ENCODE results near the gene ZDHHC4.

ZDHHC4 gene

DNA sequence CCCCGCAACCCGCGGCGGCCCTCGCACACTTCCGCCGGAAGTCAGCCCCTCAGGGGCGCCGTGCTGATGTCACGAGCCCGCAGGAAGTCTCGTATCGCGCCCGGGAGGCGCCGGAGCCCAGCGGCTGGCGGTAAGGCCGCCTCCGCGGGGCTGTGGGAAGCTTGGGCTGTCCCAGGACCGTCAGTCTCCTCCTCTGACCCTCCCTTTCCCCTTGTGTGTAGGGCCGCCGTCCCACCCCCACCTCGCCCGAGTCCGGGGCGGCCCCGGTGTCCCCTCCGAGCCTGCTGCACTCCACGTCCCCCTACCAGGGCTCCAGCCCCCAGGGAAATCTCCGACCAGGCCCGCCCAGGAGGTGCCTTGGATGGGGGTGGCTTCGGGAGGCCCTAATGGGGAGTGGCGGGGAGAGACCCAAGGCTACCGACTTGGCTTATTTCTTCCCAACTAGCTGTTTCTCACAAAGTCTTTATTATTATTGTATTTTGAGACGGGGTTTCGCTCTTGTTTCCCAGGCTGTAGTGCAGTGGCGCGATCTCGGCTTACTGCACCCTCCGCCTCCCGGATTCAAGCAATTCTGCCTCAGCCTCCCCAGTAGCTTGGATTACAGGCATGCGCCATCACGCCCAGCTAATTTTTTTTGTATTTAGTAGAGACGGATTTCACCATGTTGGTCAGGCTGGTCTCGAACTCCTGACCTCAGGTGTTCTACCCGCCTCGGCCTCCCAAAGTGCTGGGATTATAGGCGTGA is at the start of gene ZDHHC4:
Gene ZDHHC4 (plus strand): TSS at position 86 of the 745 bp plus-strand sequence. CDS start 3,108 bp downstream, outside the sequence.
- peak; percentile 82 to 90 for DNase-seq

DNA sequence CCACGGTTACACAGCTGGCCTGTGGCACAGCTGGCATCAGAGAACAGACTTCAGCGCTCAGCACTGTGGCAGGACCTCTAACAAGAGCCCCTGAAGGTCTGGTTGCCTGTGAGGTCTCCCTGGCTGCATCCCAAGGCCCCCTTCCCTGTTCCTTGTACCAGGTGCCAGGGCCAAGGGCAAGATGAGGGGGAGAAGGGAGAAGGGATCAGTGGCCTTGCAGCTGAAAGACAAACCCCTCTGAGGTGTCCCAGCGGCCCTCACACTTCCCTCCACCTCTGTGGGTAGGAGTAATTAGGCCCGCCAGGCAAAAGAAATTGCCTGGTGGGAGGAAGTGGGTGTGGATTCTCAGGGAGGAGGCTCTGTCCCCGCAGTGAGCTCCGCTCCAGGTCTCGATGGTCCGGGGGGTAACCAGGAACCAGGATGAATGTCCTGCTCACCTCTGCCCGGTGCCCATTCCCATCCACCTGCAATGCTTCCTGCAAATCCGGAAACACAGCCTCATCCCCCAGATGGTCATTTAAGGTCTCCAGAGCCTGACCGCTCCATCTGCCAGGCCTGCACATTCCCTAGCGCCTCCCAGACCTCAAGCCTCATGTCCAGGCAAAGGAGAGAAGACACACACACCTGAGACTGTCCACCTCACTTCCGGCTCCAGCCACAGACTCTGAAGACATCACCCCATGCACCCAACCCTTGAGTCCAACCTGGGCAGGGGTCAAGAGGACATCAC is 48.7 kb upstream of the ZDHHC4 start:
- DNase-seq: no peak

DNA sequence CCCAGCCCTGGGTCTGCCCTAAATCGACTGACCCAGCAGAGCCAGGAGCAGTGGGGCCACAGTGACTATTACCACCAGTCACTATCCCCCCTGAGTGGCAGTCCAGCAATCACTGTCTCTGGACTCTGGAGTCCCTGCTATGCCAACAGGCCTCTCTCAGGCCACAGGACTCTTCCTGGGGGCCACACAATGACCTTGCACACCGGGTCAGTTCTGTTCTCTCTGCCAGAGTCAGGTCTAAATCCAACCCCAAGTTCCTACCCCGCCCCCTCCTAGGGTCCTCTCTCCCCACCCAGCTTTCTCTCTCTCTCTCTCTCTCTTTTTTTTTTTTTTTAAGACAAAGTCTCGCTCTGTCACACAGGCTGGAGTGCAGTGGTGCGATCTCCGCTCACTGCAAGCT is 47.6 kb upstream of the ZDHHC4 start:
- no peak for DNase-seq

DNA sequence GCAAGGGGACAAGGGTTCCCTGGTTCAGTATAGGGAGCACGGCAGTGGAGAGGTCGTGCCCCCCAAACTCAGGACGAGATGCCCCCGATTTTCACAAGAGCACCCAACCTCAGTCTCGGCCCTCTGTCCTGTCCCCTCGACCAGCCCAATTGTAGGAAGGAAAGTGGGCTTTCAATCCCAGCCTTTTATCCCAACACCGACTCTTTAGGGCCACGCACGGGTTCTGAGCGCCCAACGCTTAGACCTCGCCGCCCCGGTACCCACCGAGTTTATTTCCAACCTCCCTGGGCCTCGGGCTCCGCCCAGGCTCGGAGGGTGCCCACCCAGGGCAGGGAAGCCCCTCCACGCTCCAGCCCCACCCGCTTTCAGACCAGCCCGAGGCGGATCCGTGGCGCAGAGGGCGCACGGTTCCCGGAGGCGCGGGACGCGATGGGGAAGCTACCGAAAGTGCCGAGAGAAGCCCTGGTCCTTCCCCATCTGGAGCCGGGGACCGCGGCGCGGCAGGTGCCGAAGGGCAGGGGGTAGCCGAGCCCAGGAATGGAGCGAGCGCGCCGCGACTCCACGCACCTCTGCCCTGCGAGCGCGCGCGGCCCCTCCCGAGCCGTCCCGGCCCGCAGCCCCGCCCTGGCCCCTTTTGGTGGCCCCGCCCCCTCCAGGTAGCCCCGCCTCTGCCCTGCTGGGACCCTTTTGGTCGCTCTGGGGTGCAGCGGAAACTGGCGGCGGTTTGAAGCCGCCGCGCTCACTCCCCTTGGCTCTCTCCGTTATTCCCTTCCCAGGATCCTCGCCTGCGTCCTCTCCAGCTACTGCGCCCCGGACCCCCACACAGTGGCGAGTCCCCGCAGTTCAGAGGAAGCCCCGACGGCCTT is 46.4 kb upstream of the ZDHHC4 start:
- no peak for DNase-seq

DNA sequence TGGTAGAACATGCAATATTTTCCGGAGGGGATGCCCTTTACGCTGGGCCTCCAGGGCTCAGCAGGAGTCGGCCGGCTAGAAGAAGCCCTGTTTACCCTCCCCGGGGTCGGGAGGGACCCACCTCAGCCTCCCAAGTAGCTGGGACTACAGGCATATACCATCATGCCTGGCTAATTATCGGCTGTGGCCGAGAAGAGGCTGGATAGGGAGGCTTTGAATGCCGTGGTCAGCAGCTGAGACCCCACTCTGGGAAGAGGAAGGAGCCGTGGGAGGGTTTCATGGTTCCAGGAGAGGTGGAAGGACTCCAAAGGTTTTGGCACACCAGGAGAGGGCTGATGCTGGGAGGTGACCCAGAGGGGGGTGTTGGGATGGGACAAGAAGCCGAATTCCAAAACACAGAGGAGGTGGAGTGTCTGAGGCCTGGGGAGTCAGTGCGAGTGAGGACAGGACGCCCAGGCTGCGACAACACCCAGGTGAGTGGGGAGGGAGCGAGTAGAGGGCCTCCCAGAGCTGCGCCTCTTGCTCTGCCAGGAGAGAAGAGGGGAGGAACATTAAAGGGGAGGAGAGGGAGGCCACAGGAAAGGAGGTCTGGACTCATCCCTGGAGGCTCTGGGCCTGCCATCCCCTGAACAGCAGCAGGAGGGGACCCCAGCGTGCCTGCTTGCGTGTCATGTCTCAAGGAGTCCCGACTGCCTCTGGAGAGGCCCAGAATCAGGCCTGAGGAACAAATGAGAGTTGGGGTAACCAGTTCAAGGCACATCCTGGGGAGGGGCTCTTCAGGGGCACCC is 45.6 kb upstream of the ZDHHC4 start:
- no peak for DNase-seq

DNA sequence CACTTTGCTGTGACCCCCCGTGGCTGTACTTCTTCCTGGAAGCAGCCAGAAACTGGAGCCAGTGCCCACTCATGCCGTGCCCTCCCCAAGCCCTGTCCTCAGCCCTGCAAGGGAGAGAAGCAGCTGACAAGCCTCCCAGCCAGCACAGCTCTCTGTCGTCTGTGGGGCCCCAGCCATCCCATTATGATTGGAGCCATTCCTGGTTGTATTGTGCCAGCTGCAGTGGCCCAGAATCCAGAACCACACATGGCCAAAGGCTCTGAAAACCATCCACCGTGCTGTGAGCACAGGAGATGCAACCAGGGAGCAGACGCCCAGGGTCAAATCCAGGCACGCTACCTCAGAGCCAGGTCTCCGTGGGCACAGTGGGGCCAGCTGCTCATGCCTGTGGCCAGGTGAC is 44.7 kb upstream of the ZDHHC4 start:
- DNase-seq: no peak

DNA sequence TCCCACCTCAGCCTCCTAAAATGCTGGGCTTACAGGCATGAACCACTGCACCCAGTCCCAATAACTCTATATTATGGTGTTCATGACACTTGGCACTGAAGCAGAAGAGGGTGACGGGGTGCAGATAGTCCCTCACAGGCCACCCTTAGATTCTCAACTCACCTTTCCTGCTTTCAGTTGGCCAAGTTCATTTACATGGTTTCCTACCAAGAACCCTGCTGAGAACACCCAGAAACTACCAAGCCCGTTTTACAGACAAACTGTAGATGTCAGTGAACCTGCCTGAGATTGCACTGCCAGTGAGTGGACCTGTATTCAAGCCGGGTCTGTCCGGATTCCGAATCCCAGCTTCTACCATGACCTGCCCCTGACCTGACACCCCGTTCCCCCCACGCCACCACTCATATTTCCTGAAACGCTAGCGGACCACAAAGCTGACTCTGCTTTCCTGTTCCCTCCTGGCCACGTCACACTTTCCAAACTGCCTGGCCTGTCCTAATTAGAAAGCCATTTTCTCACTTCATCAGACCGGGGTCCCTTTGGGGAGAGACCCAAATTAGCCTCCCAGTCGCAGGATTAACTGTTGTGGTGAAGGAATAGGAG is 43.3 kb upstream of the ZDHHC4 start:
- DNase-seq: no peak

DNA sequence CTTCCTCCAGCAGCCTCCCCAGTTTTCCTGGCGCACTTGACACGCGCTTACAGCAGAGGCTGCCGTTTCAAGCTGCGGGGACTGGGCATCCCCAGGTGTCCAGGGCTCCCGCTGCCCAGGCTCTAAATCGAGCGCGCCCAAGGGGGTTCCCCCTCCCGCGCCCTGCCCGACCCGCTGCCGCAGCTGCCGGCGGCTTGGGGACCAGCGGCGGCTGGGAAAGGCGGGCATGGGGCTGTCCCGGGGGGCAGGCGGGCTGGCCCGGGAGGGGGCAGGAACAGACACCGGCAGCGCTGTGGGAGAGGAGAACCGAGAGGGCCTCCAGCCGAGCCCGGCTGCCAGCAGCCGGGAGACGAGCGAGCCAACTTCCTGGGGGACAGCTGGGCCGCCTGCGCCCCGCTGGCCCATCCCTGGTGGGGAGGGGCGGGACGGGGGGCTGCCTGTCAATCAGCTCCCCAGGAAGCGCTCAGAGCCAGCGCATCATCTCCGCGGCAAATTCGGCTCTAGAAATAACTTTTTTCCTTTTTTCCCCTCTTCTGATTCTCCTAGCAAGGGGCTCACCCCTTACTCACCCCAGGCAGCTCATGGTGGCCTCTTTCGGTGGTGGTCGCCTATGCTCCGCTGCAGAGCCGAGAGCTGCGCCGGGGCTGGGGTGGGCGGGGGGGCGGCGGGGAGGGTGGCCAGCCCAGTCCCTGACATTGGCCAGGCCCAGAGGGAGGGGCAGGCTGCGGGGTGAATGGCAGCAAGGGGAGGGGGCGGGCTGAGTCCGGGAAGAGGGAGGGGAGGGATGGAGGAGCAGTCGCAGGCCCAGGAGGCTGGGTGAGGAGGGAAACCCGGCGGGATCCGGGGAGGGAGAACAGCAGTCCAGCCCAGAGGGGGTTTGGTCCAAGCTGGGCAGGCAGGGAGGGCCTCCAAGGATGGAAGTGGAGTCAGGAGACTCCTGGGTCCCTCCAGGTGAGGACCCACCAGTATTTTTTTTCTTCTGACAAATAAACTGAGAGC is 40.7 kb upstream of the ZDHHC4 start:
- no peak for DNase-seq

DNA sequence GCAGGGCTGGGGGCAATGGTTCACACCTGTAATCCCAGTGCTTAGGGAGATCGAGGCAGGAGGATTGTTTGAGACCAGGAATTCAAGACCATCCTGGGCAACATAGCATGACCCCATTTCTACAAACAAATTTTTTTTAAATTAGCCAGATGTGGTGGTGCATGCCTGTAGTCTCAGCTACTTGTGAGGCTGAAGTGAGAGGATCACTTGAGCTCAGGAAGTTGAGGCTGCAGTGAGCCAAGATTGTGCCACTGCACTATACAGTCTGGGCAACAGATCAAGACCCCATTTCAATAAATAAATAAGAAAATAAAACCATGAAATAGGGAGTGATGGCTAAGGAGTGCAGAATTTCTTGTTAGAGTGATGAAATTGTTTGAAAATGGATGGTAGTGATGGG is 34.9 kb upstream of the ZDHHC4 start:
- no peak for DNase-seq

DNA sequence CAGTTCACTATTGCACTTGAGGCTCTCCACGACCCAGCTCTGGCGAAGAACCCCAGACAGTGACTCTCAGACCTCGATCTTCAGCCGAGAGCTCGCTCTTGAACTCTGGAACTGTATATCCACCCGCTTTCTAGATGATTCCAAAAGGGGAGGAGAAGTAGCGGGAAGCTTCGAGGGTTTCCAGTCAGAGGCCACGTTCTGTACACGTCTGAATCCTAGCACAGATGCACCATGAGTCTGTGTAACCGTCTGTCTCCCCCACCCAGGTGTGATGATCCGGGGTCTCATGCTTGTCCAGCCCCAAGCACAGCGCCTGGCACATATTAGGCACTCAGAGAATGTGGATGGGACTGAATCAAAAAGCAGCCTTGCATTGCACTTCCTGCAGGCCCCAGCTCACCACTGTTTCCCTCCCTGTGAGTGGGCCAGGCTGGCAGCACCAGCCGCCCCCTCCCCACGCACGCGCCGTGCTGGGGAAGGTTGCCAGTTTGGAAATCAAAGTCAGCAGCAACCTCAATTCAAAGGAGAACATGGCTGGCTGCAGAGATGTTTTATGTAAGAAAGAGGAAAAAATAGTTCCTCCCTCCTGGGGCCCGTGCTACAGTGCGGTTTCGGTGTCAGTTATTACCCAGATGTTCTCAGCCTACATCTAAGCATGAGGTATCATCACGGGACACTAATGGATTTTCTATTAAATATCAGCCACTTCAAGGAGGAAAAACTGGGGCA is 31.7 kb upstream of the ZDHHC4 start:
- DNase-seq: no peak

DNA sequence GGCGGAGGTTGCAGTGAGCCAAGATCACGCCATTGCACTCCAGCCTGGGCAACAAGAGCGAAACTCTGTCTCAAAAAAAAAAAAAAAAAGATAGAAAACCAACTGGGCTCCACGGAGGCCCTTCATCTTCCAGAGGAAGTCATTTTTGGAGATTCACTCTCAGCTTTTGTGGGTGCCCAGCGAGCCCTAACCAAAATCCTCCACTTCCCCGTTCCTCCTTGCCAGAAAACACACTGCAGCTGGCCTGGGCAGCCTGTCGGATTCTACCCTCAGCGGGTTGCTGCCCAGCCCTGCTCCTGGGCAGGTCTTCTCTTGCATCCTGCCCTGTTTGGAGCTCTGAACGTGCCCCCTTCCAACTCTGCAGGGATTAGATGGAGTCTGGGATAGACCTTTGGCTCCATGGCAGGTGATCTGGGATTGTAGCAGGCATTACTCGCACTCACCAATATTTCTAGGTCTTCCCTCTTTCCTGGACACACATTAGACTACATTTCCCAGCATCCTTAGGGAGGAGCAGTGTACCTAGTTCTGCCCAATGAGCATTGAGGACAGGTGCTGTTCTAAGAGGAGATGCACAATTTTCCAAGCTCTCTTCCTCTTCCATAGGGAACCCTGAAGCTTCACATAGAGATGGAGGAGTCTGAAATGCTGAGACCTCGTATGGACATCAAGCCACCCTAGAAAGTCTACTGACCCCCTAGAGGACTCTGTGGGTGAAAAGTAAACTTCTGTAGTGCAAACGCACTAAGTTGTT is 30.6 kb upstream of the ZDHHC4 start:
- DNase-seq: no peak

DNA sequence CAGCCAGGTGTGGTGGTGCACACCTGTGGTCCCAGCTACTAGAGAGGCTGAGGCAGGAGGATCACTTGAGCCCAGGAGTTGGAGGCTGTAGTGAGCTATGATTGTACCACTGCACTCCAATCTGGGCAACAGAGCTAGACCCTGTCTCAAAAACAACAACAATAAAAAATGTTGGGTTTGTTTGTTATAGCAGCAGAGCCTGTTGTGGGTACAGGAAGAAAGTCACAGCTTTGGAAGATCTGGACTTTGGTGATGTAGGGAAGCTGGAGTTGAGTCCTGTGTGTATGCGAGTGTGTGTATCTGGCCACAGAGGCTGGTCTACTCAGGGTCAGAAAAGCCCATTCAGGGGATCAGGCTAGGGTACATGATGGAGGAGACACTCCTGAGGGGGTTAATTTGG is 29.9 kb upstream of the ZDHHC4 start:
- DNase-seq: no peak

DNA sequence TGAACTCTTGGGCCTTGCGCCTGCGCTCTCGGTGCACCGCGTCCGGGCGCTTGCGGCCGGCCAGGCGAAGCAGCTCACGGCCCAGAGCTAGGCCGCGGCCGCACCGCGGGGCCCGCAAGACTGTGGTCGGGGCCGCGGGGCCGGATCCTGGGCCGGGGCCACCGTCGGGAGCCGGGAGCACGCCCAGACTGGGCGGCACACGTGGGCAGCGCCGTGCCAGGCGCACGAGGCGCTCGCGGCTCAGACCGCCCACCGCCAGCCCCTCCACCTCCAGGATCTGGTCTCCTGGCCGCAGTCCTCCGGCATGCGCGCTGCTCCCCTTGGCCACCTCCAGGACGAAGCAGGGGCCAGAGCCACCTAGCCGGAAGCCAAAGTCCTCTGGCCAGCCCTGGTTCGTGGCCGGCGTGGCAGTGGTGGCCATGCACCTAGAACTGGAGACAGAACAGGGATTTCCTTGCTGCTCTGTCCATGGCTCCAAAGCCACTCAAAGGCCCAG is 26.2 kb upstream of the ZDHHC4 start, which contains the start of gene GRID2IP:
Gene GRID2IP (minus strand): TSS at position 446 of the 496 bp plus-strand sequence. CDS start 25 bp downstream, at position 421.
- DNase-seq: no peak

DNA sequence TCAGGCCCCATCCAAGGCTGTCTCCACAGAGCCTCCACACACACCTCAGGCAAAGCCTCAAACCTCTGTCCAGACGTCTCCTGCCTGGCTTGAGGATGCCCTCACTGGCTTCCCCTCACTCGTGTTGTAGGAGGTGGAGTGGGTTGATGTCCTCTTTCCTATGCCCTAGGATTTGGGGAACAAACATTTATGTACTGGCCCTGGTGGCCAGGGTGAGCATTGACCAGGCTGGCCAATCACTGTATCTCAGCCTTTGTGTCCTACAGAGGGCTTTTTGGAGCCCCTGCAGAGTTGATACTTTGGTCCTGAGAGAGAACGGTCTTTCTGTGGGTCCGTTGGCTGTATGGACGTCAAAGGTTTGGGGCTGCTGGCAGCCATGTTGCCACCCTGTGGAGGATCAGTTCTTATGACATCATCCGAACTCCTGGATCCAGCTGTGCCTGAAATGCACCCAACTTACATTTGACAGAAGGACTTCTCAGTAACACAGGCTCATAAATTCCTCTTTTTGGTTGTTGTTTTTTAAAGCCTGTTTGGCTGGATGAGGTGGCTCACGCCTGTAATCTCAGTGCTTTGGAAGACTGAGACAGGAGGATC is 23.7 kb upstream of the ZDHHC4 start:
- DNase-seq: no peak

DNA sequence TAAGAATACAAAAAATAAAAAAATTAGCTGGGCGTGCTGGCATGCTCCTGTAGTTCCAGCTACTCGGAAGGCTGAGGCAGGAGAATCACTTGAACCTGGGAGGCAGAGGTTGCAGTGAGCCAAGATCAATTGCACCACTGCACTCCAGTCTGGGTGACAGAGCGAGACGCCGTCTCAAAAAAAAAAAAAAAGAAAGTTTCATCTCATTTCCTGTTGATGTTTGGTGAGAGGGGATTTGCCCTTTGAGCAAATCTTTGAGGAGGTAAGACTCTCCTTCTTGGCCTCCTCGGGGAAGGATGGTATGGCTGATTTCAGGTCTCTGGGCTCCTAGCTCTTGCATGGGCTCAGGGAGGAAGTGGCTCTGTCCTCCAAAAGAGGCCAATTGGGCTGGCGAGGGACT is 22.4 kb upstream of the ZDHHC4 start:
- DNase-seq: no peak

DNA sequence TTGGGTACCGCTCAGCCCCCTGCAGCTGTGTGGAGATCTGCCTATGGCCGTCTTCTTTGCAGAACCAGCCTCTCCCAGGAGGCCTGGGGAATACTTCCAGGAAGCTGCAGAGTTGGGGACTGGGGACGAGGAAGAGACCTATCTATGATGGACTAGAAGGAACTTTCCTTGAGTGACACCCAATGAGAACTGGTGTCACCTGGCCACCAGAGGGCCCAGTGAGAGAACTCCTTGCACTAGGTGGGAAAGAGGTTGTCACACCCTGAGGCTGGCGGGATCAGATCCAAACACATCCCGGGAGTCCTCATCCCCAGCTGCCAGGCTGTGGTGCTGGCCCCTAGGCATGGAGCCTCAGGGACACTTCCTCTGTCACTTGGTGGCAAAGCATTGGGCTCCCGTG is 21.1 kb upstream of the ZDHHC4 start:
- no peak for DNase-seq

DNA sequence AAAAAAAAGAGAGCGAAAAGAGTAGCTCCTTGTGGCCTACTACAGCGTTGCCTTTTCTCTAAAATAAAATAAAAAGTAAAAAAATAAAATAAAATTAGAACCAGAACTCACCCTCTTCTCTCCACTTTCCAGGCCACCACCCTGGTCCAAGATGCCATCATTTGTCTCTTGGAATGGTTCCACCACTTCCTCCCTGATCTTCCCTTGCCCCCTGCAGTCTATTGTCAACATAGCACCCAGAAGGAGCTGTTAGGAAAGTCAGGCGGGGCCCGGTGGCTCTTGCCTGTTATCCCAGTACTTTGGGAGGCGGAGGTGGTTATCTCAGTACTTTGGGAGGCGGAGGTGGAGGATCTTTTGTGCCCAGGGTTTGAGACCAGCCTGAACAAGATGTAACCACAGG is 18.4 kb upstream of the ZDHHC4 start:
- peak in 1 of 2 experiments; percentile 62 for DNase-seq

DNA sequence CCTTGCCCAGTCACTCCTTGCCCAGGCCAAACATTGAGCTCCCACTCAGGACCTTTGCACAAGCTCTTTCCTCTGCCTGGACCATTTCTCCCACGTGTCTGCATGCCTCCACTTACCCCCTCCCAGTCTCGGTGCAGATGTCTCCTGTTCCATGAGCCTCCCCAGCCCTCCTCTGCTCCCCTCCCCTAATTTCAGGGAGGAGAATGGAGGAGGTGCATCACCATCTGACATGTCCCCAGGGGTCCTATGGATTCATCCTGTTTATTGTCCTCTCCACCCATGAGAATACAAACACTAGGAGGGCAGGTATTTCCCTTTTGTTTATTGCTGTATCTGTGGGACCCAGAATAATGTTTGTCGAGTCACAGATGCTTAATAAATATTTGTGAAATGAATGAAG is 17.4 kb upstream of the ZDHHC4 start:
- DNase-seq: no peak

DNA sequence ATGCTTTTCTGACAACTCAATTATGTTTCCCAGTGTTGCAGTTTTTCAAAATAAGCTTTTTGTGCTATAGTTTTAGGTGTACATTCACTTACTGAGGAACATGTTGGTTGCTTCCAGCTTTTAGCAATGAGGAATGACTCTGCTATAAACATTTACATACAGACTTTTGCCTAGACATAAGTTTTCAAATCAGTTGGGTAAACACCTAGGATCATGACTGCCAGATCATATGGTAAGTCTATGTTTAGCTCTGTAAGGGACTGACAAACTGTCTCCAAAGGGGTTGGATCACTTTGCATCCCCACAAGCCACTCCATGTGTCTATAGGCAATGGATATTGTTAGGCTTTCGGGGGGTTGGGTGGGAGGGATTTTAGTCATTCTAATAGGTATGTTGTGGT is 15.1 kb upstream of the ZDHHC4 start:
- DNase-seq: no peak
